ENCODE measurements around the gene LEPR. TPM values are rescaled to one million over a fixed set of nuclear protein-coding genes. Genes with fewer than 3 reads are reported as not detected.

The LEPR gene
- total and polyA plus RNA-seq, 12 donors: 1.6 to 13.4 (median 6.6) TPM

DNA sequence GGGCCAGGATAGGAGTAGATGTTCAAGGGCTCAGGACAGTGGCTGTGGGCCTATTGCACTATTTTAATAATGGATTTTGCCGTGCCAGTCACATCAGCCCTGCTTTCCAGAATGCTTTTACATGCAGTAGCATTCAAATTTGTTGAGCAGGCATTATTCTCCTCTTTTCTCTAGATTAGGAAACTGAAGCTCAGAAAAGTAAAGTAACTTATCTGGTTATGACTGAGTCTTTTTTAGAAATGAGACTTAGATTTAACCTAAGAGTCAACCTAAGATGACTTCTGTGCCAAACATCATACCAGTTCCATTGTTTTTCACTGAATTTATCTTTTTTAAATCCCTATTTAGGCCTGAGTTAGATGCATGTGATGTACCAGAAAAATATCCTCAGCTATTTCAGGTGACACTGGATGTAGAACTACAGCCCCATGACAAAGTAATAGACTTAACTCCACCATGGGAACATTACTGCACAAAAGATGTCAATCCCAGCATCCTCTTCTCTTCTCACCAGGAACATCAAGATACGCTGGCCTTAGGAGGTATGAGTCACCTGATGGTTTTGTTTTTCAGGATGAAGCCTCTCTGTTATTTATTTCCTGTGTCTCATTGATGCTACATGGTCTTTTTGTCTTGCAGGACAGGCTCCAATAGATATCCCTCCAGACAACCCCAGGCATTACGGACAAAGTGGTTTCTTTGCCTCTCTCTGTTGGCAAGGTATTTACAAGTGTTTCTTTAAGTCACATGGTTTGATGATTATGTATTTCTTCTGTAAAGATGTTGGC lies 31.4 kb upstream of the LEPR start:
- no peak for ATAC-seq
- intact Hi-C loops (cut with DNase I): no loop called here

GRCh38 chr1:65392497-65392896 lies 28.0 kb upstream of the LEPR start:
- Histone ChIP-seq H3K27ac (no peak overlapping the region), H3K4me3 (no peak overlapping the region), H3K4me1 (peaks cover 0 to 7% (median 0%) of the 10 kb centered on the region in 9 donors), H3K27me3 (no peaks in the 10 kb centered on the region), H3K36me3 (peaks cover 0 to 41% (median 0%) of the 10 kb centered on the region in 9 donors), H3K9me3 (no peaks in the 10 kb centered on the region)
- 97 to 98% methylated on average over 7 of the region's 7 CpGs for WGBS, 2 donors
- TF ChIP-seq, protein P1, sequence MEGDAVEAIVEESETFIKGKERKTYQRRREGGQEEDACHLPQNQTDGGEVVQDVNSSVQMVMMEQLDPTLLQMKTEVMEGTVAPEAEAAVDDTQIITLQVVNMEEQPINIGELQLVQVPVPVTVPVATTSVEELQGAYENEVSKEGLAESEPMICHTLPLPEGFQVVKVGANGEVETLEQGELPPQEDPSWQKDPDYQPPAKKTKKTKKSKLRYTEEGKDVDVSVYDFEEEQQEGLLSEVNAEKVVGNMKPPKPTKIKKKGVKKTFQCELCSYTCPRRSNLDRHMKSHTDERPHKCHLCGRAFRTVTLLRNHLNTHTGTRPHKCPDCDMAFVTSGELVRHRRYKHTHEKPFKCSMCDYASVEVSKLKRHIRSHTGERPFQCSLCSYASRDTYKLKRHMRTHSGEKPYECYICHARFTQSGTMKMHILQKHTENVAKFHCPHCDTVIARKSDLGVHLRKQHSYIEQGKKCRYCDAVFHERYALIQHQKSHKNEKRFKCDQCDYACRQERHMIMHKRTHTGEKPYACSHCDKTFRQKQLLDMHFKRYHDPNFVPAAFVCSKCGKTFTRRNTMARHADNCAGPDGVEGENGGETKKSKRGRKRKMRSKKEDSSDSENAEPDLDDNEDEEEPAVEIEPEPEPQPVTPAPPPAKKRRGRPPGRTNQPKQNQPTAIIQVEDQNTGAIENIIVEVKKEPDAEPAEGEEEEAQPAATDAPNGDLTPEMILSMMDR (IDR thresholded peaks at IDR 0.05): no peak
- intact Hi-C loops (cut with DNase I): no loop called here
- ATAC-seq (no peak), DNase-seq (no peak)

More for the DNA sequence above, 31.4 kb upstream of the LEPR start:
- WGBS, 2 donors: 85 to 90% methylated on average over 3 of the region's 3 CpGs
- H3K4me1 ChIP-seq: no peaks in the 10 kb centered on the region
- DNase-seq: no peak
- H3K9me3 ChIP-seq: no peaks in the 10 kb centered on the region
- H3K36me3 ChIP-seq: peaks cover 0 to 31% (median 0%) of the 10 kb centered on the region in 9 donors
- no peak overlapping the region for H3K4me3 ChIP-seq
- no peaks in the 10 kb centered on the region for H3K27me3 ChIP-seq
- TF ChIP-seq, protein P1 (IDR thresholded peaks at IDR 0.05): no peak
- no peak overlapping the region for H3K27ac ChIP-seq

GRCh38 chr1:65393347-65393746 lies 27.1 kb upstream of the LEPR start:
- Histone ChIP-seq H3K9me3 (no peaks in the 10 kb centered on the region), H3K36me3 (peaks cover 0 to 36% (median 0%) of the 10 kb centered on the region in 9 donors), H3K4me1 (peaks cover 0 to 7% (median 0%) of the 10 kb centered on the region in 9 donors), H3K27me3 (no peaks in the 10 kb centered on the region), H3K4me3 (no peak overlapping the region), H3K27ac (no peak overlapping the region)
- WGBS, 2 donors: 92 to 95% methylated on average over 2 of the region's 2 CpGs
- intact Hi-C loops (cut with DNase I): no loop called here
- TF ChIP-seq, protein P1 (IDR thresholded peaks at IDR 0.05): no peak
- no peak for ATAC-seq
- no peak for DNase-seq

- Histone ChIP-seq H3K27ac (no peak overlapping the region), H3K27me3 (no peaks in the 10 kb centered on the region), H3K4me1 (peaks cover 0 to 7% (median 0%) of the 10 kb centered on the region in 9 donors), H3K9me3 (no peaks in the 10 kb centered on the region), H3K36me3 (peaks cover 0 to 30% (median 0%) of the 10 kb centered on the region in 9 donors), H3K4me3 (no peak overlapping the region)
- no peak for DNase-seq
- intact Hi-C loops (cut with DNase I): no loop called here
- ATAC-seq: no peak
- TF ChIP-seq, protein P1 (IDR thresholded peaks at IDR 0.05): no peak
- 71 to 82% methylated on average over 1 of the region's 1 CpG for WGBS, 2 donors
These were observed 26.5 kb upstream of the LEPR start for GRCh38 chr1:65393928-65394327.
